ENCODE measurements around the gene S100A4.
A peak's percentile ranks its signal among the peaks of the same experiment; 100 is the strongest.

GRCh38 chr1:153532769-153533599 lies 12.6 kb downstream of the S100A4 start:
- peak; percentile 59 to 93 (median 88) for TF ChIP-seq CTCF (IDR thresholded peaks at IDR 0.05)
- TF ChIP-seq POLR2A (IDR thresholded peaks at IDR 0.05) = peak; percentile 13
- TF ChIP-seq POLR2AphosphoS5 (IDR thresholded peaks at IDR 0.05) = peak; percentile 74
